Gastroesophageal sphincter (tissue), 3 donors: ENCODE measurements around the gene MECR.

Source experiments
- CTCF ChIP-seq, 4 experiments: fragments of 200-600 bp in 2 of 4; fragments of 450-650 bp in 2 of 4; sonication (generic) in 1 of 4; IDR thresholded peaks; one replicate each; pipeline ENCODE4 v1.5.1; 2017 to 2019; ENCODE audit warnings: antibody characterized with exemption in 4 of 4, mild to moderate bottlenecking in 2 of 4, moderate library complexity in 2 of 4
- POLR2A ChIP-seq, 2 donors: fragments of 450-650 bp; IDR thresholded peaks; one replicate each; pipeline ENCODE4 v1.6.1; 2017; ENCODE audit warnings: antibody characterized with exemption in 2 of 2, mild to moderate bottlenecking in 2 of 2, moderate library complexity in 1 of 2
- POLR2AphosphoS5 ChIP-seq: sonication (generic); formaldehyde crosslinking; IDR thresholded peaks from one replicate; pipeline ENCODE4 v1.6.1; 2017; ENCODE audit warnings: antibody characterized with exemption

GRCh38 chr1:29210278-29211085 lies 20.3 kb downstream of the MECR start:
- TF ChIP-seq CTCF (IDR thresholded peaks at IDR 0.05): no peak
- no peak for TF ChIP-seq POLR2AphosphoS5
- TF ChIP-seq POLR2A (IDR thresholded peaks at IDR 0.05): no peak
